HG02870 (cell line): ENCODE results near the gene SPATA19.

Source experiments
- ATAC-seq: cut with Tn5 transposase; IDR thresholded peaks from one replicate; pipeline ENCODE4 v1.9.1; 2021; ENCODE audit warnings: mild to moderate bottlenecking, moderate library complexity; ENCODE audit not compliant: unreplicated experiment

The SPATA19 gene

GRCh38 chr11:133835593-133836548 is 9.4 kb downstream of the SPATA19 start:
- peak; percentile 13 for ATAC-seq

GRCh38 chr11:133834682-133835592 is 10.4 kb downstream of the SPATA19 start:
- ATAC-seq, result peak; percentile 92

GRCh38 chr11:133833898-133834681 is 11.2 kb downstream of the SPATA19 start:
- no peak for ATAC-seq

GRCh38 chr11:133832991-133833897 is 12.1 kb downstream of the SPATA19 start:
- ATAC-seq, result no peak

GRCh38 chr11:133832096-133832990 is 13.0 kb downstream of the SPATA19 start:
- no peak for ATAC-seq

GRCh38 chr11:133830931-133831907 is 14.1 kb downstream of the SPATA19 start:
- no peak for ATAC-seq

- no peak for ATAC-seq
Observed at GRCh38 chr11:133829566-133829965, 15.7 kb downstream of the SPATA19 start.

GRCh38 chr11:133828871-133829270 is 16.4 kb downstream of the SPATA19 start:
- ATAC-seq, result no peak

- no peak for ATAC-seq
Observed at GRCh38 chr11:133827556-133827955, 17.8 kb downstream of the SPATA19 start.

GRCh38 chr11:133826866-133827265 is 18.4 kb downstream of the SPATA19 start:
- ATAC-seq, result no peak

GRCh38 chr11:133825666-133826065 is 19.6 kb downstream of the SPATA19 start:
- ATAC-seq, result no peak

GRCh38 chr11:133825156-133825555 is 20.2 kb downstream of the SPATA19 start:
- ATAC-seq, result no peak

GRCh38 chr11:133824593-133824992 is 20.7 kb downstream of the SPATA19 start:
- no peak for ATAC-seq

- ATAC-seq, result no peak
Observed at GRCh38 chr11:133823614-133824013, 21.7 kb downstream of the SPATA19 start.

GRCh38 chr11:133823211-133823610 is 22.1 kb downstream of the SPATA19 start:
- ATAC-seq, result no peak

GRCh38 chr11:133821776-133822175 is 23.5 kb downstream of the SPATA19 start:
- ATAC-seq, result peak; percentile 79

GRCh38 chr11:133819746-133820315 is 25.5 kb downstream of the SPATA19 start:
- no peak for ATAC-seq
